Ishikawa (cell line): ENCODE results near the gene USP12.

Experiments used
- EP300 ChIP-seq: IDR thresholded peaks from 2 replicates; pipeline ENCODE4 v1.6.1; 2012; ENCODE audit warnings: borderline replicate concordance
- NFIC ChIP-seq: IDR thresholded peaks from 2 replicates; pipeline ENCODE4 v1.6.1; 2012
- RAD21 ChIP-seq: IDR thresholded peaks from 2 replicates; pipeline ENCODE4 v1.6.1; 2012; ENCODE audit warnings: low read depth
- REST ChIP-seq: IDR thresholded peaks from 2 replicates; pipeline ENCODE4 v1.6.1; 2012; ENCODE audit warnings: low read depth, mild to moderate bottlenecking
- USF1 ChIP-seq: IDR thresholded peaks from 2 replicates; pipeline ENCODE4 v1.6.1; 2012

- TF ChIP-seq EP300, result no peak
- no peak for TF ChIP-seq RAD21
- TF ChIP-seq REST, result no peak
- TF ChIP-seq USF1, result no peak
- no peak for TF ChIP-seq NFIC
Observed at GRCh38 chr13:27120011-27120410, 51.6 kb downstream of the USP12 start.
